ENCODE results near the gene MALRD1. TPM values are rescaled to one million over a fixed set of nuclear protein-coding genes. Genes with fewer than 3 reads are reported as not detected.

The MALRD1 gene
- total RNA-seq, 1 donor from 2014 or later: 1.1 TPM

GRCh38 chr10:19096501-19097073 is 48.0 kb downstream of the MALRD1 start:
- no peak for DNase-seq
- ATAC-seq (ENCODE audit: poor library complexity): no peak
- intact Hi-C loops (cut with DNase I): no loop called here

DNA sequence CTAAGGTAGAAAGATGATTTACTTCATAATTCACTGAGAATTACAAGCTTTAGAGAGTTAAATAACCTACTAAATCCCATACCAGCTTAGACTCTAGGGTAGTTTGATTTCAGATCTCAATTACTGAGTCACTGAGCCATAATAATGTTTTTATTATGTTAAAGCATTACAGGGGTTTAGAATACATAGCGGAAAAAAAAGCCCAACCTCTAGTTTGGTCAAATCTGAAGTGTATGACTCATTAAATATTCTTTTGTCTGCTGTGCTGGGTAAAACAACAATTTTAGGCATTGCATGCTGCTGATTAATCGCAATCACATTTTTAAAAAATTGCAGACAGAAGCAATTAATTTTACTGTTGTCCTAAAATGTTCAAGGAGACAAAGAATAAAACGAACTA is 48.5 kb downstream of the MALRD1 start:
- intact Hi-C loops (cut with DNase I): no loop called here
- ATAC-seq (ENCODE audit: poor library complexity): no peak

DNA sequence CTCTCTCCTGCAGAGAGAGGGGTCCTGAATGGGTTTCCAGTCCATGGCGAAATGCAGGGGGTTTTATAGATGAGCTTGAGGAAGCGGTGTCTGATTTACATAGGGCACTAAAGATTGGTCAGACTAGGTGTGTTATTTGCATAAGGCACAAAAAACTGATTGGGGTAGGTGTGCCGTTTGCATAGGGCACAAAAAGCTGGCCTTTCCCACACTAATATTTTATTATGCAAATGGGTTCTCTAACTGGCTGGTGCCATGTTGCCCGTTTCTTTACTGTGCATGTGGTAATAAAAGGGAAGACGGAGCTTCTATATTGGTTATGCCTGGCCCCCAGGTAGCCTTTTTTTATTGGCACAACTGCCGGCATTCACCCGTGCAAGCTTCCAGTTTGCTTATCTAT is 50.2 kb downstream of the MALRD1 start:
- no peak for ATAC-seq (ENCODE audit: poor library complexity)
- intact Hi-C loops (cut with DNase I): no loop called here

More for the DNA sequence above, 48.5 kb downstream of the MALRD1 start:
- no peak for DNase-seq

DNA sequence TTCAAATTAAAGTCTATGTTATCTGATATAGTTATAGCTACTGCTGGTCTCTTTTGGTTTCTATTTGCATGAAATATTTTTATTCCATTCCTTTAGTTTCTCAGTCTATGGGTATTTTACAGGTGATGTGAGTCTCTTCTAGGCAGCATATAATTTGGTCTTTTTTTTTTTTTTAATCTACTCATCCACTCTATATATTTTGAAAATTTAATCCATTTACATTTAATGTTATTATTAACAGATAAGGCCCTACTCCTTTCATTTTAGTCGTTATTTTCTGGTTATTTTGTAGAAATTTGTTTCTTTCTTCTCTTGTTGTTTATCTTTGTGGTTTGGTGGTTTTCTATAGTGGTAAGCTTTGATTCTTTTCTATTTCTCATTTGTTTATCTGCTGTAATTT is 58.8 kb downstream of the MALRD1 start:
- no peak for DNase-seq
- intact Hi-C loops (cut with DNase I): no loop called here
- no peak for ATAC-seq (ENCODE audit: poor library complexity)

More for the DNA sequence above, 50.2 kb downstream of the MALRD1 start:
- DNase-seq: no peak

DNA sequence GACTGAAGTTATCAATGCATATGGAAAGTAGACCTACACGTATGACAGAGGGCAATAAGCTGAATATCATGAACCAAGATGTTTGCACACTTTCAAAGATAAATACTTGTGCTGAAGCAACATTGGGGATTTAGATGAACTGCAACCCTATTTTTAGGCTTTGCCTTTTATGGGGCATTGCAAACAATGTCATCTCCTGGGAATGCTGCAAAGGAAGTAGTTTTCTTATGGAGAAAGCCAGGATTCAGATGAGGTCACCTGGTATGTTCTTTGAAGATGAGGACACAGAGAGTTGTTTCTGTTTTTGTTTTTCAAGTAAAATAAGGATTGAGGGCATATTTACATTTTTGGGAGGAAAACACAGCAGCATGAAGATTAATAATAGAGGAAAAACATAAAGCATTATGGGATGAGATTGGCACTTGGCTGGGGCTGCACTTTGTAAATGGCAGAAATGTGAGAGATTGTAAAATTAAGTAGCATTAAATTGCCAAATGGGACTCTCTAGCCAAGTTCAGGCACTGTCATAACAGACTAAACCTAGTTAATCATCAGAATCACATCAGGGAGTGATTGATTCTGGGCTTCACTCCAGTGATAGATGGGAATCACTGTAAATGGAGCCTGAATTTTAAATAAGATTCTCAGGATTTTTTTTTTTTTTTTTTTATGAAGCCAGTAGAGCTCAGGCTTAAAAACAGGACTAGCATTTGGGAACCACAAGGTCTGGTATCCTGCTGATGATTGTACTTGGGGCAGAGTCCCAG is 63.1 kb downstream of the MALRD1 start:
- intact Hi-C loops (cut with DNase I): no loop called here
- DNase-seq (no peak), ATAC-seq (ENCODE audit: poor library complexity) (no peak)

- intact Hi-C loops (cut with DNase I): no loop called here
These were observed 68.8 kb downstream of the MALRD1 start for GRCh38 chr10:19117438-19117837.

DNA sequence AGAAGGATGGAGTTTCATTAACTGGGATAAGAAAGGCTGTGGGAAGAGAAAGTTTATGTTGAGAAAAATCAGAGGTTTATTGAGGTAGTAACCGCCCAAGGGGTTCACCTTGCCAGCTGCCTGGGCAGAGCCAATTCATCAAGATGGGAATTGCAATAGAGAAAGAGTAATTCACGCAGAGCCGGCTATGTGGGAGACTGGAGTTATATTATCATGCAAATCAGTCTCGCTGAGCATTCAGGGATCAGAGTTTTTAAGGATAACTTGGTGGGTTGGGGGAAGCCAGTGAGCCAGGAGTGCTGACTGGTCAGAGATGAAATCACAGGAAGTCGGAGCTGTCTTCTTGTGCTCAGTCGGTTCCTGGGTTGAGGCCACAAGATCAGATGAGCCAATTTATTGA is 70.6 kb downstream of the MALRD1 start:
- intact Hi-C loops (cut with DNase I): no loop called here
- ATAC-seq (ENCODE audit: poor library complexity) (no peak), DNase-seq (no peak)

More at GRCh38 chr10:19117438-19117837, 68.8 kb downstream of the MALRD1 start:
- no peak for DNase-seq
- no peak for ATAC-seq (ENCODE audit: poor library complexity)

- intact Hi-C loops (cut with DNase I): no loop called here
- ATAC-seq (ENCODE audit: poor library complexity): no peak
- no peak for DNase-seq
These were observed 71.8 kb downstream of the MALRD1 start for GRCh38 chr10:19120381-19120908.

GRCh38 chr10:19133992-19134391 is 85.4 kb downstream of the MALRD1 start:
- DNase-seq (no peak), ATAC-seq (ENCODE audit: poor library complexity) (no peak)
- intact Hi-C loops (cut with DNase I): no loop called here

- ATAC-seq (ENCODE audit: poor library complexity) (no peak), DNase-seq (no peak)
- intact Hi-C loops (cut with DNase I): no loop called here
These were observed 94.4 kb downstream of the MALRD1 start for GRCh38 chr10:19142967-19143366.

- no peak for ATAC-seq (ENCODE audit: poor library complexity)
- DNase-seq: no peak
- intact Hi-C loops (cut with DNase I): no loop called here
These were observed 95.6 kb downstream of the MALRD1 start for GRCh38 chr10:19144206-19144605.

GRCh38 chr10:19154375-19154774 is 105.8 kb downstream of the MALRD1 start:
- DNase-seq: no peak
- intact Hi-C loops (cut with DNase I): no loop called here
- ATAC-seq (ENCODE audit: poor library complexity): no peak

GRCh38 chr10:19158358-19158757 is 109.8 kb downstream of the MALRD1 start:
- no peak for ATAC-seq (ENCODE audit: poor library complexity)
- no peak for DNase-seq
- intact Hi-C loops (cut with DNase I): no loop called here

- intact Hi-C loops (cut with DNase I): no loop called here
- no peak for DNase-seq
- no peak for ATAC-seq (ENCODE audit: poor library complexity)
These were observed 110.3 kb downstream of the MALRD1 start for GRCh38 chr10:19158870-19159269.

DNA sequence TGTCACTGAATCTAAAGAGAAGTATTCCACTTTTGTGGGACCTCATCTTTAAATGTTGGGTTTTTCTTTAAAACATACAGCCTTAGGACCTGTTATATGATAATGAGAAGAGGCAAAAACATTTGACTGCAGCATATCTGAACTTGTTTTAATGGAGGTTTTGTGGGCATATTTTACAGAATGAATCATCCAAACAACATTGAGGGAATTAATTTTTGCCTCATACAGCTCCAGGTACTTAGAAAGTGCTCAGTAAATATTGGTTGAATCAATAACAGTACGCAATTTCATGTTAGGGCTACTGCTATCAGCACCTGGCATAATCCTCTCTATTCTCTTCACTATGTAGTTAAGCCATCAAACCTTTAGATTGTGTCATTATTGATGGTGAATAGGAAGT is 115.9 kb downstream of the MALRD1 start:
- intact Hi-C loops (cut with DNase I): no loop called here
- ATAC-seq (ENCODE audit: poor library complexity): no peak
- DNase-seq: no peak

- intact Hi-C loops (cut with DNase I): no loop called here
- no peak for ATAC-seq (ENCODE audit: poor library complexity)
- no peak for DNase-seq
These were observed 120.0 kb downstream of the MALRD1 start for GRCh38 chr10:19168584-19168983.

- intact Hi-C loops (cut with DNase I): no loop called here
- ATAC-seq (ENCODE audit: poor library complexity) (no peak), DNase-seq (no peak)
These were observed 120.4 kb downstream of the MALRD1 start for GRCh38 chr10:19169041-19169440.

- intact Hi-C loops (cut with DNase I): no loop called here
- DNase-seq: no peak
- ATAC-seq (ENCODE audit: poor library complexity): no peak
These were observed 121.1 kb downstream of the MALRD1 start for GRCh38 chr10:19169684-19170083.

GRCh38 chr10:19178675-19179074 is 130.1 kb downstream of the MALRD1 start:
- ATAC-seq (ENCODE audit: poor library complexity) (no peak), DNase-seq (no peak)
- intact Hi-C loops (cut with DNase I): no loop called here

DNA sequence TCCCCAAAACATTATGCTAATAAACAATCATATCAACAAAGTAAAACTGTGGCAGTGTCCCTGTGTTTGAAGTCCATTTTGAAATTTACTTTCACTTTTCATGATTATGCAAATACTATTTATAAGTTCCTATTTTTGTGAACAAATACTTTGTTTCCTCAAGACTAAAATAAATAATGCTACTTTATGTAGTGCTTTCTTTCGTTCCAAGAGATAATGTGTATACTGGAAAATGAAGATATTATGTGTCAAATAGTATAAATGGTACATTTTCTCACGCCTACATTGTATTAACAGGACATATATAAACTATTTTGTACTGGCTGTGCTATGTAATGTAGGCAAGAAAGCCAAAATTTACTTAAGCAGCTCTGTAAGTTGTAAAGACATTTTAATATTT is 136.3 kb downstream of the MALRD1 start:
- intact Hi-C loops (cut with DNase I): no loop called here
- no peak for DNase-seq
- no peak for ATAC-seq (ENCODE audit: poor library complexity)
